IMR-90 (cell line): Measurements from ENCODE around the gene ACCSL. TPM values are rescaled to one million over a fixed set of nuclear protein-coding genes. Genes with fewer than 3 reads are reported as not detected.
A peak's percentile ranks its signal among the peaks of the same experiment; 100 is the strongest.

Source experiments
- ATAC-seq: fragments of 200-7000 bp; cut with Tn5 transposase; 2 replicates; pipeline ENCODE4 v1.9.1; 2020; ENCODE audit warnings: low read depth, mild to moderate bottlenecking, moderate library complexity
- BruUV-seq: library from RNA; stranded (reverse); fragments of 400-500 nt; replicated peaks from 2 replicates; lab custom pipeline; 2021; lab: Mats Ljungman, UMichigan
- CTCF ChIA-PET: fragments of 300-600 bp; formaldehyde crosslinking; extraction: SDS; loops from one replicate; lab custom pipeline; 2021; ENCODE audit warnings: antibody characterized with exemption; lab: Yijun Ruan, JAX
- POLR2A ChIA-PET: fragments of 300-600 bp; sonication (Branson Sonifier 250); formaldehyde crosslinking; loops from one replicate; lab custom pipeline; 2022; ENCODE audit warnings: antibody characterized with exemption; ENCODE audit not compliant: unreplicated experiment; lab: Charles Lee
- DNase-seq: peaks from one replicate; pipeline ENCODE4 v3.0.0; 2013
- H2AFZ ChIP-seq: replicated peaks from 2 replicates; pipeline ENCODE3; 2013; ENCODE audit warnings: low read length, mild to moderate bottlenecking; ENCODE audit not compliant: poor library complexity
- H2AK5ac ChIP-seq: 2 replicates; pipeline ENCODE4 v1.6.1; 2013; ENCODE audit warnings: low read depth, low read length, inconsistent platforms
- H2AK9ac ChIP-seq: replicated peaks from 2 replicates; pipeline ENCODE3; 2013; ENCODE audit warnings: mild to moderate bottlenecking, low read depth, low read length, moderate library complexity; ENCODE audit not compliant: poor library complexity
- H2BK120ac ChIP-seq: 2 replicates; pipeline ENCODE4 v1.6.1; 2013; ENCODE audit warnings: low read depth, low read length, inconsistent platforms
- H2BK15ac ChIP-seq: 3 replicates; pipeline ENCODE4 v1.6.1; 2013; ENCODE audit warnings: low read depth, low read length, inconsistent platforms
- H2BK20ac ChIP-seq: 2 replicates; pipeline ENCODE4 v1.6.1; 2013; ENCODE audit warnings: low read depth, mild to moderate bottlenecking, inconsistent platforms, low read length, moderate library complexity
- H2BK5ac ChIP-seq: 2 replicates; pipeline ENCODE4 v1.6.1; 2013; ENCODE audit warnings: mild to moderate bottlenecking, low read depth, low read length, inconsistent platforms; ENCODE audit not compliant: poor library complexity, severe bottlenecking
- H3K14ac ChIP-seq: replicated peaks from 2 replicates; pipeline ENCODE4 v1.6.1; 2013; ENCODE audit warnings: low read depth, low read length, inconsistent platforms
- H3K18ac ChIP-seq: 2 replicates; pipeline ENCODE4 v1.6.1; 2013; ENCODE audit warnings: low read depth, low read length, control low read depth
- H3K23ac ChIP-seq: 2 replicates; pipeline ENCODE4 v1.6.1; 2013; ENCODE audit warnings: low read depth, low read length, inconsistent platforms
- H3K27ac ChIP-seq: 2 replicates; pipeline ENCODE4 v1.5.1; 2013; ENCODE audit warnings: mild to moderate bottlenecking, control low read depth, low read length; ENCODE audit not compliant: insufficient read depth
- H3K27me3 ChIP-seq: 2 replicates; pipeline ENCODE4 v1.6.1; 2013; ENCODE audit warnings: low read length; ENCODE audit not compliant: control insufficient read depth, insufficient read depth
- H3K36me3 ChIP-seq: 2 replicates; pipeline ENCODE4 v1.6.1; 2013; ENCODE audit warnings: low read length, mixed read lengths; ENCODE audit not compliant: control insufficient read depth, insufficient read depth
- H3K4ac ChIP-seq: 2 replicates; pipeline ENCODE4 v1.6.1; 2013; ENCODE audit warnings: low read depth, low read length, inconsistent platforms
- H3K4me1 ChIP-seq: 2 replicates; pipeline ENCODE4 v1.6.1; 2013; ENCODE audit warnings: low read length, mixed read lengths; ENCODE audit not compliant: control insufficient read depth, insufficient read depth
- H3K4me2 ChIP-seq: 2 replicates; pipeline ENCODE4 v1.6.1; 2013; ENCODE audit warnings: low read depth, mild to moderate bottlenecking, control low read depth, low read length, moderate library complexity
- H3K4me3 ChIP-seq: 2 replicates; pipeline ENCODE4 v1.5.1; 2013; ENCODE audit warnings: low read depth, mild to moderate bottlenecking, control low read depth, low read length, moderate library complexity; ENCODE audit not compliant: insufficient read depth
- H3K56ac ChIP-seq: 2 replicates; pipeline ENCODE4 v1.6.1; 2013; ENCODE audit warnings: low read length, inconsistent platforms; ENCODE audit not compliant: insufficient read depth; ENCODE audit errors: extremely low read depth
- H3K79me1 ChIP-seq, 2 experiments: 2 replicates each; pipeline ENCODE4 v1.6.1; 2013; ENCODE audit warnings: low read length in 2 of 2, inconsistent platforms in 1 of 2, low read depth in 1 of 2
- H3K9ac ChIP-seq: 2 replicates; pipeline ENCODE4 v1.6.1; 2013; ENCODE audit warnings: low read depth, low read length, control low read depth
- H3K9me1 ChIP-seq: 2 replicates; pipeline ENCODE4 v1.6.1; 2013; ENCODE audit warnings: low read length, inconsistent platforms; ENCODE audit not compliant: insufficient read depth
- H3K9me3 ChIP-seq: 2 replicates; pipeline ENCODE4 v1.6.1; 2013; ENCODE audit warnings: low read length; ENCODE audit not compliant: control insufficient read depth, insufficient read depth
- H4K20me1 ChIP-seq: 2 replicates; pipeline ENCODE4 v1.6.1; 2013; ENCODE audit warnings: low read length, inconsistent platforms; ENCODE audit not compliant: insufficient read depth
- H4K5ac ChIP-seq: 2 replicates; pipeline ENCODE4 v1.6.1; 2013; ENCODE audit warnings: mild to moderate bottlenecking, low read depth, low read length, control low read depth
- H4K8ac ChIP-seq, 2 experiments: 2 replicates each; pipeline ENCODE4 v1.6.1; 2013; ENCODE audit warnings: low read depth in 2 of 2, low read length in 2 of 2, control low read depth in 1 of 2, inconsistent platforms in 1 of 2
- H4K91ac ChIP-seq: 2 replicates; pipeline ENCODE4 v1.6.1; 2013; ENCODE audit warnings: low read depth, low read length, inconsistent platforms; ENCODE audit not compliant: insufficient read depth
- BHLHE40 ChIP-seq: fragments of 150-350 bp; IDR thresholded peaks from 2 replicates; pipeline ENCODE4 v1.6.1; 2016; ENCODE audit warnings: mild to moderate bottlenecking, low read depth, low read length
- CHD1 ChIP-seq: IDR thresholded peaks from 2 replicates; pipeline ENCODE4 v1.6.1; 2012; ENCODE audit warnings: low read depth, low read length, improper control_type of control experiment
- FOS ChIP-seq: fragments of 150-350 bp; IDR thresholded peaks from 2 replicates; pipeline ENCODE4 v1.6.1; 2016; ENCODE audit warnings: low read depth, low read length
- MAZ ChIP-seq: IDR thresholded peaks from 2 replicates; pipeline ENCODE4 v1.6.1; 2012; ENCODE audit warnings: low read depth, mild to moderate bottlenecking, low read length, improper control_type of control experiment, moderate library complexity, borderline replicate concordance
- POLR2A ChIP-seq: IDR thresholded peaks from 2 replicates; pipeline ENCODE4 v1.6.1; 2012; ENCODE audit warnings: mild to moderate bottlenecking, low read depth, low read length
- RAD21 ChIP-seq: IDR thresholded peaks from 2 replicates; pipeline ENCODE4 v1.6.1; 2012; ENCODE audit warnings: low read length, improper control_type of control experiment
- USF2 ChIP-seq: fragments of 150-350 bp; IDR thresholded peaks from 2 replicates; pipeline ENCODE4 v1.6.1; 2017; ENCODE audit warnings: mild to moderate bottlenecking, antibody characterized with exemption, low read length, low read depth
- WGBS, 2 experiments: methylation state at CpG; one replicate each; pipeline versions ENCODE4 v1.1.5 to v1.1.7; 2013; ENCODE audit warnings: missing lambda C conversion rate in 2 of 2; ENCODE audit not compliant: insufficient read length in 1 of 2; ENCODE audit errors: extremely low coverage in 2 of 2; 5-methylcytosine and 5-hydroxymethylcytosine counted together
- dilution Hi-C: fragments of 300-500 bp; cut with HindIII; formaldehyde crosslinking; loops from one replicate; pipeline ENCODE4 v1.14.3; 2018; ENCODE audit warnings: low sequenced_read_pairs; ENCODE audit not compliant: unreplicated experiment
- in situ Hi-C: fragments of 300-500 bp; cut with MboI; formaldehyde crosslinking; loops from 3 replicates; pipeline ENCODE4 v1.14.3; 2019; ENCODE audit warnings: low sequenced_read_pairs, inconsistent platforms, mixed read lengths
- intact Hi-C: fragments of 100-400 bp; cut with micrococcal nuclease; formaldehyde crosslinking; loops from 2 replicates; pipeline ENCODE4 v1.10.0; 2022
- polyA plus RNA-seq, 3 experiments: library from polyadenylated mRNA; depleted of rRNA; stranded (reverse); fragments of >200 nt; gene quantifications; 2 replicates each; pipeline ENCODE4 v1.2.3, GENCODE V29; 2012; ENCODE audit warnings: low replicate concordance in 1 of 3
- total RNA-seq: library from RNA; depleted of rRNA; stranded (reverse); fragments of >200 nt; gene quantifications from 2 replicates; pipeline ENCODE4 v1.2.3, GENCODE V29; 2012

The ACCSL gene
- total and polyA plus RNA-seq, 2 of the 4 experiments (the other 2 are of a cell fraction): not detected

GRCh38 chr11:44007481-44008087, 40.2 kb upstream of the ACCSL start:
- Histone ChIP-seq H2BK120ac (no peak overlapping the region), H4K5ac (no peak overlapping the region), H3K56ac (no peak overlapping the region), H3K18ac (no peak overlapping the region), H2AK5ac (no peak overlapping the region), H2BK15ac (no peak overlapping the region), H3K27me3 (peaks cover 8% of the 10 kb centered on the region), H2AK9ac (peak overlapping the region; percentile 31), H4K8ac (no peak overlapping the region), H4K20me1 (no peaks in the 10 kb centered on the region), H3K23ac (no peak overlapping the region), H3K79me1 (no peaks in the 10 kb centered on the region), H3K4me3 (no peak overlapping the region), H2BK20ac (no peak overlapping the region), H3K27ac (no peak overlapping the region), H3K4ac (no peak overlapping the region), H2AFZ (no peak overlapping the region), H3K9ac (no peak overlapping the region), H2BK5ac (no peak overlapping the region), H4K91ac (no peak overlapping the region; the same call in 1 of the 2 replicates), H3K14ac (no peak overlapping the region), H3K9me1 (no peaks in the 10 kb centered on the region), H3K4me1 (0 out of 2 replicates have a peak, but pooled peaks cover 3% of the 10 kb centered on the region), H3K36me3 (no peaks in the 10 kb centered on the region), H3K9me3 (no peaks in the 10 kb centered on the region), H3K4me2 (no peak overlapping the region)
- in situ Hi-C loops (no loop called here), intact Hi-C loops (no loop called here), dilution Hi-C loops (no loop called here)
- no peak for DNase-seq
- ChIA-PET POLR2A (no interaction called here), CTCF (no interaction called here)
- no peak for ATAC-seq
- no TSS peak for BruUV-seq
- no peak for TF ChIP-seq BHLHE40
- TF ChIP-seq MAZ: no peak
- no peak for TF ChIP-seq USF2
- TF ChIP-seq POLR2A: no peak
- TF ChIP-seq RAD21: no peak
- no peak for TF ChIP-seq CHD1
- no peak for TF ChIP-seq FOS
- WGBS, 2 experiments: 73% methylated on average over 2 of the region's 5 CpGs; no CpG with 5 or more reads in 1 of the 2 experiments
